ENCODE data around the gene SETD1B.

SETD1B gene

GRCh38 chr12:121810234-121810817 lies 6.5 kb downstream of the SETD1B start:
- Histone ChIP-seq H3K79me2 (ENCODE audit: insufficient read depth, low read length) (peaks cover 97% of the 10 kb centered on the region), H4K20me1 (ENCODE audit: insufficient read depth, low read length) (peaks cover 81% of the 10 kb centered on the region), H3K27me3 (ENCODE audit: insufficient read depth, low read length, poor library complexity) (no peaks in the 10 kb centered on the region), H3K27ac (ENCODE audit: low read length) (peak overlapping the region; percentile 86), H3K4me1 (ENCODE audit: insufficient read depth, low read length) (peaks cover 83% of the 10 kb centered on the region), H3K9me3 (ENCODE audit: insufficient read depth, low read length, severe bottlenecking) (no peaks in the 10 kb centered on the region), H3K36me3 (ENCODE audit: insufficient read depth, low read length) (peaks cover 86% of the 10 kb centered on the region), H3K9ac (ENCODE audit: low read depth, low read length) (peak overlapping the region; percentile 50), H3K4me2 (ENCODE audit: insufficient read depth, low read length) (peak overlapping the region; percentile 88), H3K4me3 (ENCODE audit: low read depth in 1 of 2, low read length in 2 of 2) (peak overlapping the region in 1 of 2 experiments; percentile 57; a peak in 2 of 4 replicates), H2AFZ (ENCODE audit: low read depth, low read length) (no peak overlapping the region)
- no peak for DNase-seq
- TF ChIP-seq EZH2 (IDR thresholded peaks at IDR 0.05; ENCODE audit: borderline replicate concordance, low read depth, low read length, severe bottlenecking): no peak
- TF ChIP-seq, protein P1, sequence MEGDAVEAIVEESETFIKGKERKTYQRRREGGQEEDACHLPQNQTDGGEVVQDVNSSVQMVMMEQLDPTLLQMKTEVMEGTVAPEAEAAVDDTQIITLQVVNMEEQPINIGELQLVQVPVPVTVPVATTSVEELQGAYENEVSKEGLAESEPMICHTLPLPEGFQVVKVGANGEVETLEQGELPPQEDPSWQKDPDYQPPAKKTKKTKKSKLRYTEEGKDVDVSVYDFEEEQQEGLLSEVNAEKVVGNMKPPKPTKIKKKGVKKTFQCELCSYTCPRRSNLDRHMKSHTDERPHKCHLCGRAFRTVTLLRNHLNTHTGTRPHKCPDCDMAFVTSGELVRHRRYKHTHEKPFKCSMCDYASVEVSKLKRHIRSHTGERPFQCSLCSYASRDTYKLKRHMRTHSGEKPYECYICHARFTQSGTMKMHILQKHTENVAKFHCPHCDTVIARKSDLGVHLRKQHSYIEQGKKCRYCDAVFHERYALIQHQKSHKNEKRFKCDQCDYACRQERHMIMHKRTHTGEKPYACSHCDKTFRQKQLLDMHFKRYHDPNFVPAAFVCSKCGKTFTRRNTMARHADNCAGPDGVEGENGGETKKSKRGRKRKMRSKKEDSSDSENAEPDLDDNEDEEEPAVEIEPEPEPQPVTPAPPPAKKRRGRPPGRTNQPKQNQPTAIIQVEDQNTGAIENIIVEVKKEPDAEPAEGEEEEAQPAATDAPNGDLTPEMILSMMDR (IDR thresholded peaks at IDR 0.05; ENCODE audit: borderline replicate concordance, extremely low read depth, low read length, poor library complexity, severe bottlenecking): no peak
- no peak for ATAC-seq (ENCODE audit: insufficient read depth, low read depth)

- Histone ChIP-seq H3K4me3 (ENCODE audit: low read depth in 1 of 2, low read length in 2 of 2) (peak overlapping the region in 1 of 2 experiments; percentile 57; a peak in 3 of 4 replicates), H3K4me1 (ENCODE audit: insufficient read depth, low read length) (peaks cover 79% of the 10 kb centered on the region), H3K27ac (ENCODE audit: low read length) (peak overlapping the region; percentile 86)
These were observed 7.1 kb downstream of the SETD1B start for GRCh38 chr12:121810833-121811433.

DNA sequence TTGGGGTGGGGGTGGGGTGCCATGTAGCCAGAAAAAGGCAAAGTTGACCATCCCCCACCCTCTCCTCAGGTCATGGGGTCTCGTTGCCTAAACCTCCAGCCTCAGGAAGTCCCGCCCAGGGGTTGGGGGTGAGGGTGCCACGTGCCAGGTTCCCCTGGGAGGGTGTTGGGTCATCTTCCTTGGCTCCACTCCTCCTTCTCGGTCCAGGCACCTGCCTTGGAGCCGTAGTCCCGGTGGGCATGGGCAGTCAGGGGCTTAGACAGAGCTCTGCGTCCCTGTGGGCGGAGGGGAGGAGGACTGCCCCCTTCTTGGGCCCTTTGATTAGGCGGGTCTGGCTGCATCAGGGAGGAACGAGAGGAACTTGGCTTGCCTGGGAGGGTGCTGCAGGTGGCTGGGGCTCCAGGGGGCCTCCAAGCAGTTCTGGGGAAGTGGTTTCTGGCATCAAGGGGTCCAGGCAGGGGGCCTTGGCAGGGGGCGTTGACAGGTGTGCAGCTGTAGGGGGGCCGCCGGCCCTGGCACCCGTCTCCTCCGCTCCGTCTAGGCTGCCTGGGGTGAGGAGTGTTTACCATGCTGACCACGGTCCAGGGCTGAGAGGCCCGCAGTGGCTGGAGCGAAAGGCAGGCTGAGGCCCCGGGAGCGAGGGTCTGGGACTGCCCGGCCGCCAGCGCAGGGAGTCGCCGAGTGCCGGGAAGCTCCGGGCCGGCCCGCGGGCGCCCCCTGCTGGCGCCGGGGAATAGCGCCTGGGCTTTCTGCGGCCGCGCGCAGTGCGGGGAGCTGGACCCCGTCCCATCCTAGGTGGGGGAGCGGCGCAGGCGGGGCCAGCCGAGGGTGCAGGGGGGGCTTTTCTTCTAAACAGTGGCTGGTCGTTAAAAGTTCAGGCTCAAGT lies 7.9 kb downstream of the SETD1B start:
- DNase-seq (peak; percentile 93), ATAC-seq (ENCODE audit: insufficient read depth, low read depth) (peak; percentile 91)
- Histone ChIP-seq H3K4me3 (ENCODE audit: low read depth in 1 of 2, low read length in 2 of 2) (peak overlapping the region; percentile 17 to 57; a peak in 3 of 4 replicates), H3K27ac (ENCODE audit: low read length) (peak overlapping the region; percentile 86), H3K79me2 (ENCODE audit: insufficient read depth, low read length) (peaks cover 96% of the 10 kb centered on the region), H3K27me3 (ENCODE audit: insufficient read depth, low read length, poor library complexity) (no peaks in the 10 kb centered on the region), H3K4me2 (ENCODE audit: insufficient read depth, low read length) (peak overlapping the region; percentile 88), H3K9me3 (ENCODE audit: insufficient read depth, low read length, severe bottlenecking) (no peaks in the 10 kb centered on the region), H3K4me1 (ENCODE audit: insufficient read depth, low read length) (peaks cover 71% of the 10 kb centered on the region), H3K36me3 (ENCODE audit: insufficient read depth, low read length) (peaks cover 89% of the 10 kb centered on the region), H2AFZ (ENCODE audit: low read depth, low read length) (no peak overlapping the region), H4K20me1 (ENCODE audit: insufficient read depth, low read length) (peaks cover 76% of the 10 kb centered on the region), H3K9ac (ENCODE audit: low read depth, low read length) (peak overlapping the region; percentile 50)
- TF ChIP-seq, protein P1 (IDR thresholded peaks at IDR 0.05; ENCODE audit: borderline replicate concordance, extremely low read depth, low read length, poor library complexity, severe bottlenecking): peak; percentile 84
- TF ChIP-seq EZH2 (IDR thresholded peaks at IDR 0.05; ENCODE audit: borderline replicate concordance, low read depth, low read length, severe bottlenecking): no peak

More at GRCh38 chr12:121810833-121811433, 7.1 kb downstream of the SETD1B start:
- H4K20me1 ChIP-seq (ENCODE audit: insufficient read depth, low read length): peaks cover 77% of the 10 kb centered on the region
- H3K9ac ChIP-seq (ENCODE audit: low read depth, low read length): peak overlapping the region; percentile 50
- H3K4me2 ChIP-seq (ENCODE audit: insufficient read depth, low read length): peak overlapping the region; percentile 88
- ATAC-seq (ENCODE audit: insufficient read depth, low read depth) (peak; percentile 18; the same call in 1 of the 3 replicates), DNase-seq (no peak)
- no peaks in the 10 kb centered on the region for H3K27me3 ChIP-seq (ENCODE audit: insufficient read depth, low read length, poor library complexity)
- TF ChIP-seq EZH2 (IDR thresholded peaks at IDR 0.05; ENCODE audit: borderline replicate concordance, low read depth, low read length, severe bottlenecking): no peak
- TF ChIP-seq, protein P1 (IDR thresholded peaks at IDR 0.05; ENCODE audit: borderline replicate concordance, extremely low read depth, low read length, poor library complexity, severe bottlenecking): no peak
- no peak overlapping the region for H2AFZ ChIP-seq (ENCODE audit: low read depth, low read length)
- no peaks in the 10 kb centered on the region for H3K9me3 ChIP-seq (ENCODE audit: insufficient read depth, low read length, severe bottlenecking)
- peaks cover 89% of the 10 kb centered on the region for H3K36me3 ChIP-seq (ENCODE audit: insufficient read depth, low read length)
- peaks cover 97% of the 10 kb centered on the region for H3K79me2 ChIP-seq (ENCODE audit: insufficient read depth, low read length)

All from DND-41 (cell line).